H1 (cell line): ENCODE results near the gene ZNF808. TPM values are rescaled to one million over a fixed set of nuclear protein-coding genes. Genes with fewer than 3 reads are reported as not detected.

Source experiments
- CTCF ChIA-PET: fragments of 300-600 bp; sonication (Branson Sonifier 250); formaldehyde crosslinking; loops from one replicate; lab custom pipeline; 2021; ENCODE audit not compliant: partially characterized antibody; lab: Charles Lee
- POLR2A ChIA-PET: fragments of 300-600 bp; sonication (Branson Sonifier 250); formaldehyde crosslinking; loops from one replicate; lab custom pipeline; 2021; ENCODE audit warnings: inconsistent platforms; ENCODE audit not compliant: partially characterized antibody; lab: Charles Lee
- DNase-seq, 2 experiments: peaks; one replicate each; pipeline versions ENCODE4 v3.0.0 to v3.0.0-alpha.2; 2010 to 2022; ENCODE audit warnings: low spot score in 2 of 2, low read depth in 1 of 2, mixed read lengths in 1 of 2
- FAIRE-seq: peaks from 2 replicates; lab custom pipeline; 2011; peaks lifted over from hg19 to GRCh38; lab: Jason Lieb, UNC
- H2AFZ ChIP-seq: 2 replicates; pipeline ENCODE4 v1.8.1; 2012; ENCODE audit warnings: low read length, inconsistent platforms
- H2AK5ac ChIP-seq: 2 replicates; pipeline ENCODE4 v1.6.1; 2013; ENCODE audit warnings: low read depth, low read length
- H2BK120ac ChIP-seq: replicated peaks from 2 replicates; pipeline ENCODE3; 2013; ENCODE audit warnings: low read depth, low read length, inconsistent platforms
- H2BK12ac ChIP-seq: 2 replicates; pipeline ENCODE4 v1.6.1; 2013; ENCODE audit warnings: low read depth, low read length
- H2BK15ac ChIP-seq: 2 replicates; pipeline ENCODE4 v1.6.1; 2013; ENCODE audit warnings: low read length
- H2BK20ac ChIP-seq: 2 replicates; pipeline ENCODE4 v1.6.1; 2013; ENCODE audit warnings: low read length
- H2BK5ac ChIP-seq: 2 replicates; pipeline ENCODE4 v1.6.1; 2013; ENCODE audit warnings: low read depth, low read length
- H3K14ac ChIP-seq: 2 replicates; pipeline ENCODE4 v1.6.1; 2013; ENCODE audit warnings: inconsistent platforms; ENCODE audit not compliant: insufficient read length
- H3K18ac ChIP-seq: 2 replicates; pipeline ENCODE4 v1.6.1; 2013; ENCODE audit warnings: low read length; ENCODE audit errors: extremely low read depth
- H3K23ac ChIP-seq: 2 replicates; pipeline ENCODE4 v1.6.1; 2013; ENCODE audit warnings: inconsistent platforms; ENCODE audit not compliant: insufficient read length
- H3K23me2 ChIP-seq: 2 replicates; pipeline ENCODE4 v1.6.1; 2013; ENCODE audit warnings: low read depth, low read length
- H3K27ac ChIP-seq: 2 replicates; pipeline ENCODE4 v1.6.1; 2011; ENCODE audit warnings: low read depth, low read length, inconsistent platforms
- H3K27me3 ChIP-seq, 4 experiments: replicated peaks in 1 of 4; 1 replicate in 1 of 4; 2 replicates in 3 of 4; pipeline versions ENCODE4 v1.6.1 to v1.8.1; 2011 to 2013; ENCODE audit warnings: low read length in 3 of 4, mild to moderate bottlenecking in 3 of 4, inconsistent platforms in 2 of 4, mixed read lengths in 2 of 4, moderate library complexity in 1 of 4; ENCODE audit not compliant: control insufficient read depth in 3 of 4, insufficient read depth in 3 of 4; ENCODE audit errors: extremely low read depth in 1 of 4
- H3K36me3 ChIP-seq, 4 experiments: 2 replicates each; pipeline versions ENCODE4 v1.6.1 to v1.8.1; 2011 to 2013; ENCODE audit warnings: mild to moderate bottlenecking in 4 of 4, low read length in 3 of 4, moderate library complexity in 2 of 4, control low read depth in 1 of 4, inconsistent platforms in 1 of 4; ENCODE audit not compliant: insufficient read depth in 4 of 4, control insufficient read depth in 2 of 4
- H3K4ac ChIP-seq: replicated peaks from 2 replicates; pipeline ENCODE3; 2013; ENCODE audit warnings: low read length, low read depth, mixed read lengths, inconsistent platforms; ENCODE audit not compliant: insufficient read length
- H3K4me1 ChIP-seq, 4 experiments: replicated peaks in 1 of 4; 1 replicate in 1 of 4; 2 replicates in 3 of 4; pipeline versions ENCODE4 v1.6.1 to v1.8.1; 2011 to 2013; ENCODE audit warnings: low read length in 3 of 4, inconsistent platforms in 2 of 4, mixed read lengths in 1 of 4; ENCODE audit not compliant: insufficient read depth in 4 of 4, control insufficient read depth in 3 of 4
- H3K4me2 ChIP-seq, 2 experiments: 2 replicates each; pipeline versions ENCODE4 v1.6.1 to v1.8.1; 2011 to 2013; ENCODE audit warnings: low read depth in 2 of 2, low read length in 2 of 2, control low read depth in 1 of 2, inconsistent platforms in 1 of 2, mild to moderate bottlenecking in 1 of 2; ENCODE audit not compliant: insufficient read depth in 1 of 2
- H3K4me3 ChIP-seq, 4 experiments: fragments of 200-600, 300-600 bp in 1 of 4; sonication (generic), shearing (Covaris generic), sonication (Bioruptor Twin) in 1 of 4; 2 replicates each; pipeline versions ENCODE4 v1.5.1 to v1.8.1; 2011 to 2016; ENCODE audit warnings: low read length in 4 of 4, low read depth in 3 of 4, control low read depth in 2 of 4, inconsistent platforms in 2 of 4, mild to moderate bottlenecking in 2 of 4, mixed read lengths in 1 of 4, moderate library complexity in 1 of 4; ENCODE audit not compliant: insufficient read depth in 2 of 4; ENCODE audit errors: extremely low read depth in 1 of 4
- H3K56ac ChIP-seq: replicated peaks from 2 replicates; pipeline ENCODE3; 2013; ENCODE audit warnings: low read depth, mild to moderate bottlenecking, mixed read lengths, low read length, inconsistent platforms; ENCODE audit not compliant: insufficient read length
- H3K79me1 ChIP-seq: 2 replicates; pipeline ENCODE4 v1.6.1; 2013; ENCODE audit warnings: low read depth, low read length, control low read depth
- H3K79me2 ChIP-seq, 2 experiments: 2 replicates each; pipeline versions ENCODE4 v1.6.1 to v1.8.1; 2012 to 2013; ENCODE audit warnings: low read length in 2 of 2, mild to moderate bottlenecking in 2 of 2, inconsistent platforms in 1 of 2; ENCODE audit not compliant: insufficient read depth in 2 of 2, control insufficient read depth in 1 of 2
- H3K9ac ChIP-seq, 4 experiments: replicated peaks in 1 of 4; 1 replicate in 1 of 4; 2 replicates in 3 of 4; pipeline versions ENCODE4 v1.6.1 to v1.8.1; 2011 to 2013; ENCODE audit warnings: low read depth in 3 of 4, low read length in 3 of 4, control low read depth in 2 of 4, mild to moderate bottlenecking in 2 of 4, moderate library complexity in 2 of 4, inconsistent platforms in 1 of 4; ENCODE audit errors: extremely low read depth in 1 of 4
- H3K9me3 ChIP-seq, 2 experiments: 2 replicates each; pipeline versions ENCODE4 v1.6.1 to v1.8.1; 2012 to 2013; ENCODE audit warnings: mild to moderate bottlenecking in 2 of 2, moderate library complexity in 2 of 2, control low read depth in 1 of 2, inconsistent platforms in 1 of 2, low read depth in 1 of 2, low read length in 1 of 2, mixed read lengths in 1 of 2; ENCODE audit not compliant: insufficient read depth in 2 of 2
- H4K20me1 ChIP-seq, 2 experiments: replicated peaks in 1 of 2; 2 replicates each; pipeline versions ENCODE3 to v1.8.1; 2011 to 2013; ENCODE audit warnings: inconsistent platforms in 2 of 2, low read length in 2 of 2, mild to moderate bottlenecking in 1 of 2; ENCODE audit not compliant: insufficient read depth in 2 of 2, control insufficient read depth in 1 of 2
- H4K5ac ChIP-seq: 2 replicates; pipeline ENCODE4 v1.6.1; 2013; ENCODE audit warnings: low read length, low read depth, mixed read lengths, inconsistent platforms; ENCODE audit not compliant: insufficient read length
- H4K8ac ChIP-seq: 2 replicates; pipeline ENCODE4 v1.8.0; 2013; ENCODE audit warnings: mild to moderate bottlenecking, moderate library complexity, low read length, inconsistent platforms; ENCODE audit not compliant: insufficient read depth; ENCODE audit errors: extremely low read depth
- H4K91ac ChIP-seq: replicated peaks from 2 replicates; pipeline ENCODE3; 2013; ENCODE audit warnings: low read length, mixed read lengths, inconsistent platforms; ENCODE audit not compliant: insufficient read length
- BCL11A ChIP-seq, 2 experiments: IDR thresholded peaks; one replicate each; pipeline ENCODE4 v1.6.1; 2011; ENCODE audit warnings: low read depth in 2 of 2, low read length in 2 of 2, mild to moderate bottlenecking in 2 of 2
- EGR1 ChIP-seq: IDR thresholded peaks from 2 replicates; pipeline ENCODE4 v1.6.1; 2011; ENCODE audit warnings: low read depth, low read length, borderline replicate concordance
- EP300 ChIP-seq, 2 experiments: IDR thresholded peaks; 1 replicate in 1 of 2; 2 replicates in 1 of 2; pipeline ENCODE4 v1.6.1; 2011 to 2012; ENCODE audit warnings: low read depth in 2 of 2, low read length in 2 of 2, mild to moderate bottlenecking in 2 of 2, borderline replicate concordance in 1 of 2, inconsistent platforms in 1 of 2, moderate library complexity in 1 of 2
- SIRT6 ChIP-seq: IDR thresholded peaks from one replicate; pipeline ENCODE4 v1.7.1; 2012; ENCODE audit warnings: low read length, inconsistent platforms
- SP1 ChIP-seq: IDR thresholded peaks from 2 replicates; pipeline ENCODE4 v1.6.1; 2011; ENCODE audit warnings: low read depth, low read length
- whole genome bisulfite sequencing, 2 experiments: shearing (Covaris generic) in 1 of 2; methylation state at CpG; one replicate each; pipeline versions ENCODE4 v1.1.6 to v1.1.7; 2013 to 2015; ENCODE audit warnings: low lambda C conversion rate in 2 of 2, mixed read lengths in 2 of 2, inconsistent platforms in 1 of 2, low coverage in 1 of 2, missing lambda C conversion rate in 1 of 2; ENCODE audit not compliant: insufficient replicate concordance in 2 of 2, insufficient coverage in 1 of 2, insufficient read length in 1 of 2; ENCODE audit errors: extremely low coverage in 1 of 2, missing lambda C conversion rate in 1 of 2; 5-methylcytosine and 5-hydroxymethylcytosine counted together
- polyA plus RNA-seq, 7 experiments: library from polyadenylated mRNA; depleted of rRNA in 3 of 7; stranded (reverse) in 5 of 7; unstranded in 2 of 7; fragments of >200 nt in 5 of 7; fragments of 200-250 nt in 2 of 7; gene quantifications; 1 replicate in 5 of 7; 2 replicates in 1 of 7; 4 replicates in 1 of 7; pipeline versions ENCODE4 v1.2.1 to v1.2.3, GENCODE V29; 2011 to 2013; ENCODE audit warnings: missing spikeins in 2 of 7, mixed read lengths in 2 of 7
- total RNA-seq: library from RNA; stranded (reverse); fragmentation: NEBNext Ultra II Directional; extraction: Animal tissue kit (Norgen Biotek cat#: 25700); gene quantifications from 2 replicates; pipeline ENCODE4 v1.2.1, GENCODE V29; 2021
- TF ChIP-seq, protein P1 (sequence below): IDR thresholded peaks from 2 replicates; pipeline ENCODE4 v1.6.1; 2012; ENCODE audit warnings: low read length, inconsistent platforms

ZNF808 gene
- total and polyA plus RNA-seq, 2 of the 8 experiments (the other 6 are each of a cell fraction or from before 2014, with no cell fraction given) = 3.9 to 25.9 TPM

DNA sequence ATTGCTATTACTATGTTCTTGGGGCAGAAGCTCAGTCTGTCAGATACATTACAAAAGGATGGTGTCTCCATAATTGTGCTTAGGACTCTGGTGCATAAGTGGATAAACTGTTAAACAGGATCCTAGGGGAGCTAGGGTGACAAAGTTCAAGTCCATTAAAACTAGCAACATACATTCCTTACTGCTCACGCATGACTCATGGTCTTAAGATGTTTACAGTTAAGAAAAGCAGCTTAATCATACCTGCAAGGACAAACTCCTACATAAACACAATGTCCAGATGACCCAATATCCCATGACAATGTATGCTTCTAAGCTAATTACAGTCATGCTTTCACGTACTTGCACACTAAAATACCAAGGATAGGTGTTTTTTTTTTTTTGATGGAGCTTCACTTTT, 39.1 kb downstream of the ZNF808 start:
- H2BK20ac ChIP-seq = no peak overlapping the region
- no peak overlapping the region for H4K8ac ChIP-seq
- no peak overlapping the region for H3K27ac ChIP-seq
- no peak overlapping the region for H4K5ac ChIP-seq
- no peaks in the 10 kb centered on the region for H3K9me3 ChIP-seq
- TF ChIP-seq, protein P1, sequence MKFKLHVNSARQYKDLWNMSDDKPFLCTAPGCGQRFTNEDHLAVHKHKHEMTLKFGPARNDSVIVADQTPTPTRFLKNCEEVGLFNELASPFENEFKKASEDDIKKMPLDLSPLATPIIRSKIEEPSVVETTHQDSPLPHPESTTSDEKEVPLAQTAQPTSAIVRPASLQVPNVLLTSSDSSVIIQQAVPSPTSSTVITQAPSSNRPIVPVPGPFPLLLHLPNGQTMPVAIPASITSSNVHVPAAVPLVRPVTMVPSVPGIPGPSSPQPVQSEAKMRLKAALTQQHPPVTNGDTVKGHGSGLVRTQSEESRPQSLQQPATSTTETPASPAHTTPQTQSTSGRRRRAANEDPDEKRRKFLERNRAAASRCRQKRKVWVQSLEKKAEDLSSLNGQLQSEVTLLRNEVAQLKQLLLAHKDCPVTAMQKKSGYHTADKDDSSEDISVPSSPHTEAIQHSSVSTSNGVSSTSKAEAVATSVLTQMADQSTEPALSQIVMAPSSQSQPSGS = no peak
- TF ChIP-seq SIRT6 (no peak), BCL11A (IDR thresholded peaks at IDR 0.05; ENCODE audit: low read depth in 2 of 2, low read length in 2 of 2) (no peak), SP1 (no peak), EGR1 (no peak), EP300 (IDR thresholded peaks at IDR 0.05; ENCODE audit: borderline replicate concordance in 1 of 2, low read depth in 2 of 2, low read length in 2 of 2) (no peak)
- peaks cover 2 to 3% of the 10 kb centered on the region in 2 experiments for H4K20me1 ChIP-seq
- no peak overlapping the region for H3K4ac ChIP-seq
- no peak overlapping the region for H3K4me3 ChIP-seq
- no peak overlapping the region for H3K14ac ChIP-seq
- no peak overlapping the region for H2BK5ac ChIP-seq
- H2BK15ac ChIP-seq = no peak overlapping the region
- H3K79me2 ChIP-seq = 0 out of 4 replicates have a peak, but pooled peaks cover 0 to 2% of the 10 kb centered on the region in 2 experiments
- peaks cover 4% of the 10 kb centered on the region for H3K79me1 ChIP-seq
- POLR2A ChIA-PET = interaction anchor here (0.6 to 1.4 kb wide), 3 partner anchors 10 to 74 kb away, joined by 3 to 4 read pairs (median 3); no protein-coding TSS in a partner anchor
- peak overlapping the region; percentile 29; the same call in 1 of the 2 replicates for H3K18ac ChIP-seq
- CTCF ChIA-PET = interaction anchor here (0.8 to 1.6 kb wide), 6 partner anchors 23 to 177 kb away, joined by 3 to 8 read pairs (median 4); no protein-coding TSS in a partner anchor
- H2AK5ac ChIP-seq = no peak overlapping the region
- H4K91ac ChIP-seq = no peak overlapping the region
- no peak overlapping the region for H2AFZ ChIP-seq
- H3K56ac ChIP-seq = no peak overlapping the region
- H3K36me3 ChIP-seq = 0 out of 8 replicates have a peak, but pooled peaks cover 0 to 3% (median 0%) of the 10 kb centered on the region in 4 experiments
- FAIRE-seq (no peak), DNase-seq (no peak)
- WGBS, 2 experiments = 96% methylated on average over 2 of the region's 2 CpGs; no CpG with 5 or more reads in 1 of the 2 experiments
- H3K9ac ChIP-seq = no peak overlapping the region
- H3K23me2 ChIP-seq = peaks cover 3% of the 10 kb centered on the region; the same call in 1 of the 2 replicates
- no peak overlapping the region for H3K23ac ChIP-seq
- H3K27me3 ChIP-seq = no peaks in the 10 kb centered on the region
- peaks cover 0 to 6% (median 6%) of the 10 kb centered on the region in 4 experiments; a peak in 5 of 7 replicates for H3K4me1 ChIP-seq
- no peak overlapping the region for H2BK12ac ChIP-seq
- no peak overlapping the region for H3K4me2 ChIP-seq
- H2BK120ac ChIP-seq = no peak overlapping the region
